ENCODE data around the gene CHFR.
"Not testable (repeated sequence)": the region's sequence is repeated elsewhere in the genome, so short reads cannot be mapped to it uniquely, and the experiment has no call there.

The CHFR gene

GRCh38 chr12:132888852-132889251, 1.4 kb upstream of the CHFR start:
- Histone ChIP-seq H3F3A (ENCODE audit: low read depth) (no peaks in the 10 kb centered on the region), H3K36me3 (ENCODE audit: insufficient read depth, low read length) (no peaks in the 10 kb centered on the region), H3K4me3 (ENCODE audit: low read length, poor library complexity, severe bottlenecking) (no peak overlapping the region), H3K9ac (ENCODE audit: low read depth, low read length, poor library complexity, severe bottlenecking) (no peak overlapping the region), H3K4me2 (ENCODE audit: low read depth, low read length, poor library complexity, severe bottlenecking) (no peak overlapping the region), H4K20me1 (ENCODE audit: insufficient read depth, low read length, poor library complexity, severe bottlenecking) (no peaks in the 10 kb centered on the region), H3K27me3 (ENCODE audit: insufficient read depth, low read length, poor library complexity, severe bottlenecking) (no peaks in the 10 kb centered on the region), H3K79me2 (ENCODE audit: insufficient read depth, low read length) (no peaks in the 10 kb centered on the region), H3K4me1 (ENCODE audit: insufficient read depth, low read length, poor library complexity, severe bottlenecking) (no peaks in the 10 kb centered on the region), H3K9me2 (replicated peaks; ENCODE audit: low read depth, low read length) (no peaks in the 10 kb centered on the region), H2AFZ (ENCODE audit: low read length) (no peak overlapping the region), H3K9me3 (ENCODE audit: insufficient read depth, low read depth, low read length) (peaks cover 13% of the 10 kb centered on the region; the same call in 1 of the 2 replicates)
- TF ChIP-seq, protein P1, sequence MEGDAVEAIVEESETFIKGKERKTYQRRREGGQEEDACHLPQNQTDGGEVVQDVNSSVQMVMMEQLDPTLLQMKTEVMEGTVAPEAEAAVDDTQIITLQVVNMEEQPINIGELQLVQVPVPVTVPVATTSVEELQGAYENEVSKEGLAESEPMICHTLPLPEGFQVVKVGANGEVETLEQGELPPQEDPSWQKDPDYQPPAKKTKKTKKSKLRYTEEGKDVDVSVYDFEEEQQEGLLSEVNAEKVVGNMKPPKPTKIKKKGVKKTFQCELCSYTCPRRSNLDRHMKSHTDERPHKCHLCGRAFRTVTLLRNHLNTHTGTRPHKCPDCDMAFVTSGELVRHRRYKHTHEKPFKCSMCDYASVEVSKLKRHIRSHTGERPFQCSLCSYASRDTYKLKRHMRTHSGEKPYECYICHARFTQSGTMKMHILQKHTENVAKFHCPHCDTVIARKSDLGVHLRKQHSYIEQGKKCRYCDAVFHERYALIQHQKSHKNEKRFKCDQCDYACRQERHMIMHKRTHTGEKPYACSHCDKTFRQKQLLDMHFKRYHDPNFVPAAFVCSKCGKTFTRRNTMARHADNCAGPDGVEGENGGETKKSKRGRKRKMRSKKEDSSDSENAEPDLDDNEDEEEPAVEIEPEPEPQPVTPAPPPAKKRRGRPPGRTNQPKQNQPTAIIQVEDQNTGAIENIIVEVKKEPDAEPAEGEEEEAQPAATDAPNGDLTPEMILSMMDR (conservative IDR thresholded peaks at IDR 0.05; ENCODE audit: low read length) = no peak
- TF ChIP-seq EZH2phosphoT487 (IDR thresholded peaks at IDR 0.05; ENCODE audit: borderline replicate concordance) = no peak

DNA sequence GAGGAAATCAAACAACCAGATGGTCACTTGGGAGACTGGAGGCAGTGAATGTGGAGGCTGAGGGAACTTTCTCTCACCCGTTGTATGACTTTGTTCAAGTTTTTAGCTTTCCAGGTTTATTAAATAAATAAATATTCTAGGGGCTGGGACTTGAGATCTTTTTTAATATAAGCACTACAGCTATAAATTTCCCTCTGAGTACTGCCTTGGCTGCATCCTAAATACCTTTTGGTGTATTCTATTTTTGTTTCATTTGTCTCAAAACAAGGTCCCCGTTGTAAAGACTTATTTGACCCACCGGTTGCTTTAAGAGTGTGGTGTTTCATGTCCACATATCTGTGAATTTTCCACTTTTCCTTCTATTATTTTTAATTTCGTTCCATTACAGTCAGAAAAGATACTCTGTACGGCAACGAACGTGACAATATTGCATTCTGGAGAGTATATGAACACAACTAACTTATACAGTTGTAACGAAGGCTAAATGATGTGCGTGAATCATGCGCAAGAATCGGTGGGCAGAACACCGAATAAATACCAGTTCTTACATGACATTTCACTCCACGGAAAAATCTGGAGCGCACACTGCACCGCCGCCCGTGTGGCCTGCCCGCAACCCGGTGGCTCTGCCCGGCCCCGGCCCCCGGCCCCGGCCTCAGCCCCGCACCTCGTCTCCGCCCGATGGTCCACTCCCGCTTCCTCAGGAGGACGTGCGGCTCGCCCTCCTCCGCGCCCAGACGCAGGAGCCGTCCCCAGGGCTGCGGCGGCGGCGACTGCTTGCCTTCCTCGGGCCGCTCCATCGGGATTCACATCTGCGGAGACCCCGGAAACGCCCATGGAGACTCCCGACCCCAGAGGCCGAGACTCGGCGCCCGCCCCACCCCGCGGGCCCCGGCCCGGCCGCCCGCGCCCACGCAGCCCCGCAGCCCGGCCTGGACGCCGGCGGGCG, 602 bp downstream of the CHFR start:
- Histone ChIP-seq H3K4me1 (ENCODE audit: insufficient read depth, low read length, poor library complexity, severe bottlenecking) (no peaks in the 10 kb centered on the region), H3K9me3 (ENCODE audit: insufficient read depth, low read depth, low read length) (peaks cover 19% of the 10 kb centered on the region; the same call in 1 of the 2 replicates), H3K4me3 (ENCODE audit: low read length, poor library complexity, severe bottlenecking) (no peak overlapping the region), H4K20me1 (ENCODE audit: insufficient read depth, low read length, poor library complexity, severe bottlenecking) (no peaks in the 10 kb centered on the region), H3K27me3 (ENCODE audit: insufficient read depth, low read length, poor library complexity, severe bottlenecking) (no peaks in the 10 kb centered on the region), H3K4me2 (ENCODE audit: low read depth, low read length, poor library complexity, severe bottlenecking) (no peak overlapping the region), H3K36me3 (ENCODE audit: insufficient read depth, low read length) (no peaks in the 10 kb centered on the region), H3K9me2 (replicated peaks; ENCODE audit: low read depth, low read length) (no peaks in the 10 kb centered on the region), H3K79me2 (ENCODE audit: insufficient read depth, low read length) (no peaks in the 10 kb centered on the region), H3K9ac (ENCODE audit: low read depth, low read length, poor library complexity, severe bottlenecking) (no peak overlapping the region), H2AFZ (ENCODE audit: low read length) (no peak overlapping the region), H3F3A (ENCODE audit: low read depth) (no peaks in the 10 kb centered on the region)
- TF ChIP-seq, protein P1 (conservative IDR thresholded peaks at IDR 0.05; ENCODE audit: low read length) = no peak
- TF ChIP-seq EZH2phosphoT487 (IDR thresholded peaks at IDR 0.05; ENCODE audit: borderline replicate concordance) = no peak

DNA sequence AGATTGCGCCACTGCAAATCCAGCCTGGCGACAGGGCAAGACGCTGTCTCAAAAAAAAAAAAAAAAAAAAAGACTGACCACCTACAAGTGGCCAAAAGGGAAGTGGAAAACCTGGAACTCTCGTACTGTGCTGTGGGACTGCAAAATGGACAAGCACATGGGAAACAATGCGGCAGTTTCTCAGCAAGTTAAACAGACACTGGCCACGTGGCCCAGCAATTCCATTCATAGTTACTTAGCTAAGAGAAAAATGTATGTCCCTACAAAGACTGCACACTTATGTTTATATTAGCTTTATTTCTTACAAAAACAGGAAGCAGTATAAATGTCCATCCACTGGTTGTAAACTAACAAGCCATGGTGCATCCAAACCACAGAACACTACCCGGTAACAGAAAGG, 5.6 kb downstream of the CHFR start:
- H3F3A ChIP-seq (ENCODE audit: low read depth) = no peaks in the 10 kb centered on the region
- peaks cover 16% of the 10 kb centered on the region; the same call in 1 of the 2 replicates for H3K9me3 ChIP-seq (ENCODE audit: insufficient read depth, low read depth, low read length)
- no peaks in the 10 kb centered on the region for H3K79me2 ChIP-seq (ENCODE audit: insufficient read depth, low read length)
- no peak overlapping the region for H3K9ac ChIP-seq (ENCODE audit: low read depth, low read length, poor library complexity, severe bottlenecking)
- TF ChIP-seq, protein P1 (conservative IDR thresholded peaks at IDR 0.05; ENCODE audit: low read length) = no peak
- TF ChIP-seq EZH2phosphoT487 (IDR thresholded peaks at IDR 0.05; ENCODE audit: borderline replicate concordance) = no peak
- no peaks in the 10 kb centered on the region for H3K27me3 ChIP-seq (ENCODE audit: insufficient read depth, low read length, poor library complexity, severe bottlenecking)
- no peaks in the 10 kb centered on the region for H4K20me1 ChIP-seq (ENCODE audit: insufficient read depth, low read length, poor library complexity, severe bottlenecking)
- no peaks in the 10 kb centered on the region for H3K4me1 ChIP-seq (ENCODE audit: insufficient read depth, low read length, poor library complexity, severe bottlenecking)
- no peak overlapping the region for H3K4me3 ChIP-seq (ENCODE audit: low read length, poor library complexity, severe bottlenecking)
- no peak overlapping the region for H2AFZ ChIP-seq (ENCODE audit: low read length)
- no peaks in the 10 kb centered on the region for H3K36me3 ChIP-seq (ENCODE audit: insufficient read depth, low read length)
- no peaks in the 10 kb centered on the region for H3K9me2 ChIP-seq (replicated peaks; ENCODE audit: low read depth, low read length)
- no peak overlapping the region for H3K4me2 ChIP-seq (ENCODE audit: low read depth, low read length, poor library complexity, severe bottlenecking)

DNA sequence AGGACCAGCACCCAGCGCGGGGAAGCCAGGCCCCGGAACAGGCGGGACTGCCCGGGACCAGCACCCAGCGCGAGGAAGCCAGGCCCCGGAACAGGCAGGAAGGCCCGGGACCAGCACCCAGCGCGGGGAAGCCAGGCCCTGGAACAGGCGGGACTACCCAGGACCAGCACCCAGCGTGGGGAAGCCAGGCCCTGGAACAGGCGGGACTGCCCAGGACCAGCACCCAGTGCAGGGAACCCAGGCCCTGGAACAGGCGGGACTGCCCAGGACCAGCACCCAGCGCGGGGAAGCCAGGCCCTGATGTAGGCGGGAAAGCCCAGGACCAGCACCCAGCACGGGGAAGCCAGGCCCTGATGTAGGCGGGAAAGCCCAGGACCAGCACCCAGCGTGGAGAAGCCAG, 12.8 kb downstream of the CHFR start:
- H3K4me2 ChIP-seq (ENCODE audit: low read depth, low read length, poor library complexity, severe bottlenecking); H3K4me1 ChIP-seq (ENCODE audit: insufficient read depth, low read length, poor library complexity, severe bottlenecking); H3F3A ChIP-seq (ENCODE audit: low read depth); H3K9ac ChIP-seq (ENCODE audit: low read depth, low read length, poor library complexity, severe bottlenecking); H3K9me2 ChIP-seq (replicated peaks; ENCODE audit: low read depth, low read length); H3K4me3 ChIP-seq (ENCODE audit: low read length, poor library complexity, severe bottlenecking); H3K27me3 ChIP-seq (ENCODE audit: insufficient read depth, low read length, poor library complexity, severe bottlenecking); H4K20me1 ChIP-seq (ENCODE audit: insufficient read depth, low read length, poor library complexity, severe bottlenecking); H3K36me3 ChIP-seq (ENCODE audit: insufficient read depth, low read length); H2AFZ ChIP-seq (ENCODE audit: low read length); H3K79me2 ChIP-seq (ENCODE audit: insufficient read depth, low read length): not testable (repeated sequence)
- peaks cover 13% of the 10 kb centered on the region; the same call in 1 of the 2 replicates for H3K9me3 ChIP-seq (ENCODE audit: insufficient read depth, low read depth, low read length)

All from Loucy (cell line).